ENCODE measurements around the gene NDUFV1.

NDUFV1 gene

GRCh38 chr11:67630228-67630942 is 23.6 kb downstream of the NDUFV1 start:
- Histone ChIP-seq H3K4me3 (ENCODE audit: low read length in 2 of 2) (peak overlapping the region; percentile 65 to 91), H2BK5ac (ENCODE audit: low read length) (peak overlapping the region; percentile 98), H3K14ac (ENCODE audit: low read length) (peak overlapping the region; percentile 75), H3K4me1 (ENCODE audit: control insufficient read depth in 2 of 2, insufficient read depth in 1 of 2, low read depth in 1 of 2, low read length in 2 of 2) (peaks cover 8 to 18% of the 10 kb centered on the region in 2 donors), H3K18ac (ENCODE audit: low read length) (peak overlapping the region; percentile 99), H3K9me3 (replicated peaks in 1 of 2; ENCODE audit: control insufficient read depth in 2 of 2, insufficient read depth in 1 of 2, low read depth in 1 of 2, low read length in 2 of 2) (no peaks in the 10 kb centered on the region), H2AK5ac (ENCODE audit: low read depth, low read length) (peak overlapping the region; percentile 97), H3K27me3 (ENCODE audit: control insufficient read depth in 3 of 3, insufficient read depth in 3 of 3, low read depth in 1 of 3, low read length in 3 of 3) (no peaks in the 10 kb centered on the region), H4K91ac (ENCODE audit: low read depth, low read length, poor library complexity) (peak overlapping the region; percentile 72), H2AFZ (ENCODE audit: low read length) (peak overlapping the region; percentile 99), H3K4me2 (ENCODE audit: insufficient read depth, low read length, poor library complexity, severe bottlenecking) (peak overlapping the region; percentile 91), H4K8ac (ENCODE audit: low read depth, low read length) (peak overlapping the region; percentile 43), H3K4ac (ENCODE audit: low read length) (peak overlapping the region; percentile 37), H2BK12ac (ENCODE audit: low read length) (no peak overlapping the region), H3K23ac (ENCODE audit: low read depth, low read length, poor library complexity) (peak overlapping the region; percentile 98), H2BK120ac (ENCODE audit: low read depth, low read length) (no peak overlapping the region), H2BK15ac (ENCODE audit: low read length) (peak overlapping the region; percentile 89), H3K79me1 (ENCODE audit: low read depth, low read length) (no peaks in the 10 kb centered on the region), H3K36me3 (replicated peaks in 1 of 2; ENCODE audit: control insufficient read depth in 2 of 2, insufficient read depth in 2 of 2, low read length in 2 of 2) (peaks cover 5% of the 10 kb centered on the region in 2 donors), H3K27ac (replicated peaks; ENCODE audit: low read length) (peak overlapping the region; percentile 92), H3K9ac (ENCODE audit: low read depth, low read length, poor library complexity) (peak overlapping the region; percentile 92)
- DNase-seq (ENCODE audit: low spot score) = peak; percentile 98
- WGBS, 2 donors (ENCODE audit: extremely low coverage in 2 of 2, insufficient read length in 2 of 2, insufficient replicate concordance in 1 of 2) = no CpG with 5 or more reads among the region's 70 CpGs

- H3K14ac ChIP-seq (ENCODE audit: low read length) = peak overlapping the region; percentile 75
- H2BK5ac ChIP-seq (ENCODE audit: low read length) = peak overlapping the region; percentile 98
- H3K79me1 ChIP-seq (ENCODE audit: low read depth, low read length) = no peaks in the 10 kb centered on the region
- peak overlapping the region; percentile 92 for H3K27ac ChIP-seq (replicated peaks; ENCODE audit: low read length)
- peaks cover 8 to 18% of the 10 kb centered on the region in 2 donors for H3K4me1 ChIP-seq (ENCODE audit: control insufficient read depth in 2 of 2, insufficient read depth in 1 of 2, low read depth in 1 of 2, low read length in 2 of 2)
- H2BK15ac ChIP-seq (ENCODE audit: low read length) = peak overlapping the region; percentile 89
- peak overlapping the region; percentile 37 for H3K4ac ChIP-seq (ENCODE audit: low read length)
- peak overlapping the region; percentile 91 for H3K4me2 ChIP-seq (ENCODE audit: insufficient read depth, low read length, poor library complexity, severe bottlenecking)
- H2AFZ ChIP-seq (ENCODE audit: low read length) = peak overlapping the region; percentile 94
- peak overlapping the region; percentile 97 for H2AK5ac ChIP-seq (ENCODE audit: low read depth, low read length)
- H4K91ac ChIP-seq (ENCODE audit: low read depth, low read length, poor library complexity) = peak overlapping the region; percentile 72
- peak overlapping the region; percentile 99 for H3K18ac ChIP-seq (ENCODE audit: low read length)
- no peak for DNase-seq (ENCODE audit: low spot score)
- no peaks in the 10 kb centered on the region for H3K27me3 ChIP-seq (ENCODE audit: control insufficient read depth in 3 of 3, insufficient read depth in 3 of 3, low read depth in 1 of 3, low read length in 3 of 3)
- peaks cover 5% of the 10 kb centered on the region in 2 donors for H3K36me3 ChIP-seq (replicated peaks in 1 of 2; ENCODE audit: control insufficient read depth in 2 of 2, insufficient read depth in 2 of 2, low read length in 2 of 2)
- peak overlapping the region; percentile 98 for H3K23ac ChIP-seq (ENCODE audit: low read depth, low read length, poor library complexity)
- no peaks in the 10 kb centered on the region for H3K9me3 ChIP-seq (replicated peaks in 1 of 2; ENCODE audit: control insufficient read depth in 2 of 2, insufficient read depth in 1 of 2, low read depth in 1 of 2, low read length in 2 of 2)
- H3K4me3 ChIP-seq (ENCODE audit: low read length in 2 of 2) = peak overlapping the region; percentile 65 to 71
- H4K8ac ChIP-seq (ENCODE audit: low read depth, low read length) = peak overlapping the region; percentile 43
- H3K9ac ChIP-seq (ENCODE audit: low read depth, low read length, poor library complexity) = peak overlapping the region; percentile 88
- H2BK120ac ChIP-seq (ENCODE audit: low read depth, low read length) = no peak overlapping the region
- H2BK12ac ChIP-seq (ENCODE audit: low read length) = no peak overlapping the region
- no CpG with 5 or more reads among the region's 16 CpGs for WGBS, 2 donors (ENCODE audit: extremely low coverage in 2 of 2, insufficient read length in 2 of 2, insufficient replicate concordance in 1 of 2)
These were observed 24.2 kb downstream of the NDUFV1 start for GRCh38 chr11:67630943-67631331.

DNA sequence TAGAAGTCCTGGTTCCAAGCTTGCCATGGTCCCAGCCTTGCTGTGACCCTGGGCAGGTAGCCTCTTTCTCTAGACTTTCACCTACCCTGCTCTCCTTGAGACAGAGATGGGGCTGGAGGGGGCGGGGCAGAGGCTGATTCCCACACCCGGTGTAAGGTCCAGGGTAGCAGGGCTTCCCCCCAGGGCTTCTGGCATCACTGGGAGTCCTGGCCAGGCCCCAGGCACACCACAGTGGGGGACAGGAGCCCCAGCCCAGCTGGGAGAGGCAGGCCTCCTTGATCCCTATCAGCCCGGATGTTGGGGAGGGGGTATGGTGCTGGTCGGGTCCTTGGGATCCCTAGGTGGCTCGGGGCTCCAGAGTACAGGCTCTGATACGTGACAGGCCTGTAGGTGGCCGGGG is 24.7 kb downstream of the NDUFV1 start:
- no peak overlapping the region for H4K91ac ChIP-seq (ENCODE audit: low read depth, low read length, poor library complexity)
- H3K23ac ChIP-seq (ENCODE audit: low read depth, low read length, poor library complexity) = peak overlapping the region; percentile 98
- peak overlapping the region; percentile 77 for H2BK15ac ChIP-seq (ENCODE audit: low read length)
- no peaks in the 10 kb centered on the region for H3K9me3 ChIP-seq (replicated peaks in 1 of 2; ENCODE audit: control insufficient read depth in 2 of 2, insufficient read depth in 1 of 2, low read depth in 1 of 2, low read length in 2 of 2)
- peaks cover 5% of the 10 kb centered on the region in 2 donors for H3K36me3 ChIP-seq (replicated peaks in 1 of 2; ENCODE audit: control insufficient read depth in 2 of 2, insufficient read depth in 2 of 2, low read length in 2 of 2)
- no peak overlapping the region for H3K4ac ChIP-seq (ENCODE audit: low read length)
- no peak overlapping the region for H3K14ac ChIP-seq (ENCODE audit: low read length)
- H2AK5ac ChIP-seq (ENCODE audit: low read depth, low read length) = peak overlapping the region; percentile 97
- H2BK12ac ChIP-seq (ENCODE audit: low read length) = peak overlapping the region; percentile 49
- no peaks in the 10 kb centered on the region for H3K79me1 ChIP-seq (ENCODE audit: low read depth, low read length)
- no CpG with 5 or more reads among the region's 7 CpGs for WGBS, 2 donors (ENCODE audit: extremely low coverage in 2 of 2, insufficient read length in 2 of 2, insufficient replicate concordance in 1 of 2)
- no peak overlapping the region for H3K4me2 ChIP-seq (ENCODE audit: insufficient read depth, low read length, poor library complexity, severe bottlenecking)
- peak overlapping the region; percentile 16 for H2BK5ac ChIP-seq (ENCODE audit: low read length)
- no peak overlapping the region for H2BK120ac ChIP-seq (ENCODE audit: low read depth, low read length)
- H3K27me3 ChIP-seq (ENCODE audit: control insufficient read depth in 3 of 3, insufficient read depth in 3 of 3, low read depth in 1 of 3, low read length in 3 of 3) = no peaks in the 10 kb centered on the region
- peaks cover 8 to 18% of the 10 kb centered on the region in 2 donors for H3K4me1 ChIP-seq (ENCODE audit: control insufficient read depth in 2 of 2, insufficient read depth in 1 of 2, low read depth in 1 of 2, low read length in 2 of 2)
- H3K18ac ChIP-seq (ENCODE audit: low read length) = peak overlapping the region; percentile 1
- H2AFZ ChIP-seq (ENCODE audit: low read length) = peak overlapping the region; percentile 7
- H4K8ac ChIP-seq (ENCODE audit: low read depth, low read length) = no peak overlapping the region
- peak overlapping the region in 1 of 2 donors; percentile 65 for H3K4me3 ChIP-seq (ENCODE audit: low read length in 2 of 2)
- H3K9ac ChIP-seq (ENCODE audit: low read depth, low read length, poor library complexity) = no peak overlapping the region
- H3K27ac ChIP-seq (replicated peaks; ENCODE audit: low read length) = no peak overlapping the region
- DNase-seq (ENCODE audit: low spot score) = no peak

- Histone ChIP-seq H3K27me3 (ENCODE audit: control insufficient read depth in 3 of 3, insufficient read depth in 3 of 3, low read depth in 1 of 3, low read length in 3 of 3) (no peaks in the 10 kb centered on the region), H3K4me2 (ENCODE audit: insufficient read depth, low read length, poor library complexity, severe bottlenecking) (no peak overlapping the region)
These were observed 25.1 kb downstream of the NDUFV1 start for GRCh38 chr11:67631853-67632174.

More at GRCh38 chr11:67631853-67632174, 25.1 kb downstream of the NDUFV1 start:
- H3K36me3 ChIP-seq (replicated peaks in 1 of 2; ENCODE audit: control insufficient read depth in 2 of 2, insufficient read depth in 2 of 2, low read length in 2 of 2) = peaks cover 5% of the 10 kb centered on the region in 2 donors
- H2BK15ac ChIP-seq (ENCODE audit: low read length) = peak overlapping the region; percentile 77
- H4K8ac ChIP-seq (ENCODE audit: low read depth, low read length) = no peak overlapping the region
- H3K23ac ChIP-seq (ENCODE audit: low read depth, low read length, poor library complexity) = peak overlapping the region; percentile 98
- no peaks in the 10 kb centered on the region for H3K9me3 ChIP-seq (replicated peaks in 1 of 2; ENCODE audit: control insufficient read depth in 2 of 2, insufficient read depth in 1 of 2, low read depth in 1 of 2, low read length in 2 of 2)
- no peak overlapping the region for H2BK120ac ChIP-seq (ENCODE audit: low read depth, low read length)
- no peak overlapping the region for H2AFZ ChIP-seq (ENCODE audit: low read length)
- peak overlapping the region; percentile 97 for H2AK5ac ChIP-seq (ENCODE audit: low read depth, low read length)
- H3K27ac ChIP-seq (replicated peaks; ENCODE audit: low read length) = no peak overlapping the region
- H3K4me1 ChIP-seq (ENCODE audit: control insufficient read depth in 2 of 2, insufficient read depth in 1 of 2, low read depth in 1 of 2, low read length in 2 of 2) = peaks cover 8 to 18% of the 10 kb centered on the region in 2 donors
- H3K9ac ChIP-seq (ENCODE audit: low read depth, low read length, poor library complexity) = no peak overlapping the region
- H3K18ac ChIP-seq (ENCODE audit: low read length) = peak overlapping the region; percentile 82
- H3K4ac ChIP-seq (ENCODE audit: low read length) = no peak overlapping the region
- WGBS, 2 donors (ENCODE audit: extremely low coverage in 2 of 2, insufficient read length in 2 of 2, insufficient replicate concordance in 1 of 2) = no CpG with 5 or more reads among the region's 2 CpGs
- peak overlapping the region; percentile 16 for H2BK5ac ChIP-seq (ENCODE audit: low read length)
- no peak overlapping the region for H2BK12ac ChIP-seq (ENCODE audit: low read length)
- no peaks in the 10 kb centered on the region for H3K79me1 ChIP-seq (ENCODE audit: low read depth, low read length)
- DNase-seq (ENCODE audit: low spot score) = no peak
- H4K91ac ChIP-seq (ENCODE audit: low read depth, low read length, poor library complexity) = no peak overlapping the region
- peak overlapping the region; percentile 32 for H3K14ac ChIP-seq (ENCODE audit: low read length)
- H3K4me3 ChIP-seq (ENCODE audit: low read length in 2 of 2) = no peak overlapping the region
